Stimulated activated CD4-positive, alpha-beta T cell treated with anti-CD3 and anti-CD28 coated beads, Interleukin-1b, Interleukin-23, amount 100 ng/mL, for 1 hour (primary cell): ENCODE measurements around the gene NRIP1.

Experiments used
- DNase-seq, 2 donors: peaks; one replicate each; pipeline ENCODE4 v3.0.0-alpha.2; 2020; ENCODE audit warnings: low read depth in 2 of 2

NRIP1 gene

GRCh38 chr21:14917762-14918161, 147.0 kb downstream of the NRIP1 start:
- DNase-seq = no peak

GRCh38 chr21:14916676-14917141, 148.1 kb downstream of the NRIP1 start:
- no peak for DNase-seq

- DNase-seq = no peak
Measured at GRCh38 chr21:14913638-14914037, 151.2 kb downstream of the NRIP1 start.

- DNase-seq = no peak
Measured at GRCh38 chr21:14911351-14911750, 153.4 kb downstream of the NRIP1 start.
